ENCODE results near the gene RXRB. TPM values are rescaled to one million over a fixed set of nuclear protein-coding genes. Genes with fewer than 3 reads are reported as not detected.

Gene RXRB
- total RNA-seq, 1 donor = 19.2 TPM

- peak; percentile 100 for DNase-seq (ENCODE audit: insufficient read length, low spot score, missing footprints)
- peak within 1 kb of the TSS; percentile 91 for H3K27ac ChIP-seq (ENCODE audit: low read depth, low read length)
Measured at GRCh38 chr6:33204415-33205190, 4.1 kb upstream of the RXRB start, which contains the start of gene HSD17B8. Gene HSD17B8, plus strand, starts transcription at chr6:33204655. Its CDS starts 14 bp downstream, at chr6:33204669.

GRCh38 chr6:33204165-33204414, 3.6 kb upstream of the RXRB start:
- Histone ChIP-seq H3K36me3 (ENCODE audit: insufficient read depth, low read length) (peaks cover 29% of the 10 kb centered on the region), H3K27me3 (ENCODE audit: insufficient read depth, low read length) (no peaks in the 10 kb centered on the region), H3K27ac (ENCODE audit: low read depth, low read length) (peak overlapping the region; percentile 47), H3K4me1 (ENCODE audit: insufficient read depth, low read length) (peaks cover 61% of the 10 kb centered on the region), H3K4me3 (ENCODE audit: insufficient read depth, low read length) (no peak overlapping the region), H3K9me3 (ENCODE audit: low read depth, low read length) (no peaks in the 10 kb centered on the region), H2AFZ (ENCODE audit: low read length) (no peak overlapping the region), H3K79me2 (ENCODE audit: insufficient read depth, low read length) (peaks cover 58% of the 10 kb centered on the region), H4K20me1 (ENCODE audit: insufficient read depth, low read length) (peaks cover 33% of the 10 kb centered on the region), H3K4me2 (ENCODE audit: insufficient read depth, low read length) (peak overlapping the region; percentile 47)
- DNase-seq (ENCODE audit: insufficient read length, low spot score, missing footprints) = no peak
- TF ChIP-seq CTCF (IDR thresholded peaks at IDR 0.05; ENCODE audit: extremely low read depth, low read depth, low read length) = no peak

More at GRCh38 chr6:33204415-33205190, 4.1 kb upstream of the RXRB start, which contains the start of gene HSD17B8:
- TF ChIP-seq CTCF (IDR thresholded peaks at IDR 0.05; ENCODE audit: extremely low read depth, low read depth, low read length) = no peak
- Histone ChIP-seq H3K79me2 (ENCODE audit: insufficient read depth, low read length) (peaks cover 54% of the 10 kb centered on the region), H3K27me3 (ENCODE audit: insufficient read depth, low read length) (no peaks in the 10 kb centered on the region), H2AFZ (ENCODE audit: low read length) (no peak within 1 kb of the TSS), H3K4me2 (ENCODE audit: insufficient read depth, low read length) (peak within 1 kb of the TSS; percentile 91), H3K4me3 (ENCODE audit: insufficient read depth, low read length) (peak within 1 kb of the TSS; percentile 77), H3K4me1 (ENCODE audit: insufficient read depth, low read length) (peaks cover 58% of the 10 kb centered on the region), H3K36me3 (ENCODE audit: insufficient read depth, low read length) (peaks cover 29% of the 10 kb centered on the region), H3K9me3 (ENCODE audit: low read depth, low read length) (no peaks in the 10 kb centered on the region), H4K20me1 (ENCODE audit: insufficient read depth, low read length) (peaks cover 32% of the 10 kb centered on the region)

GRCh38 chr6:33203443-33204164, 3.1 kb upstream of the RXRB start:
- Histone ChIP-seq H3K4me1 (ENCODE audit: insufficient read depth, low read length) (peaks cover 60% of the 10 kb centered on the region), H3K79me2 (ENCODE audit: insufficient read depth, low read length) (peaks cover 59% of the 10 kb centered on the region)

More at GRCh38 chr6:33203443-33204164, 3.1 kb upstream of the RXRB start:
- no peak overlapping the region for H3K4me3 ChIP-seq (ENCODE audit: insufficient read depth, low read length)
- peaks cover 36% of the 10 kb centered on the region for H4K20me1 ChIP-seq (ENCODE audit: insufficient read depth, low read length)
- peaks cover 29% of the 10 kb centered on the region for H3K36me3 ChIP-seq (ENCODE audit: insufficient read depth, low read length)
- H2AFZ ChIP-seq (ENCODE audit: low read length) = no peak overlapping the region
- H3K27me3 ChIP-seq (ENCODE audit: insufficient read depth, low read length) = no peaks in the 10 kb centered on the region
- H3K27ac ChIP-seq (ENCODE audit: low read depth, low read length) = peak overlapping the region; percentile 47
- no peak for TF ChIP-seq CTCF (IDR thresholded peaks at IDR 0.05; ENCODE audit: extremely low read depth, low read depth, low read length)
- DNase-seq (ENCODE audit: insufficient read length, low spot score, missing footprints) = peak; percentile 35
- no peaks in the 10 kb centered on the region for H3K9me3 ChIP-seq (ENCODE audit: low read depth, low read length)
- peak overlapping the region; percentile 47 for H3K4me2 ChIP-seq (ENCODE audit: insufficient read depth, low read length)

Measured in osteoblast (primary cell).